ENCODE data around the gene TLNRD1. TPM values are rescaled to one million over a fixed set of nuclear protein-coding genes. Genes with fewer than 3 reads are reported as not detected.

The TLNRD1 gene
- polyA plus RNA-seq, 1 donor (not counting 4 experiments of a cell fraction or from before 2014, with no cell fraction given), result 3.1 TPM

DNA sequence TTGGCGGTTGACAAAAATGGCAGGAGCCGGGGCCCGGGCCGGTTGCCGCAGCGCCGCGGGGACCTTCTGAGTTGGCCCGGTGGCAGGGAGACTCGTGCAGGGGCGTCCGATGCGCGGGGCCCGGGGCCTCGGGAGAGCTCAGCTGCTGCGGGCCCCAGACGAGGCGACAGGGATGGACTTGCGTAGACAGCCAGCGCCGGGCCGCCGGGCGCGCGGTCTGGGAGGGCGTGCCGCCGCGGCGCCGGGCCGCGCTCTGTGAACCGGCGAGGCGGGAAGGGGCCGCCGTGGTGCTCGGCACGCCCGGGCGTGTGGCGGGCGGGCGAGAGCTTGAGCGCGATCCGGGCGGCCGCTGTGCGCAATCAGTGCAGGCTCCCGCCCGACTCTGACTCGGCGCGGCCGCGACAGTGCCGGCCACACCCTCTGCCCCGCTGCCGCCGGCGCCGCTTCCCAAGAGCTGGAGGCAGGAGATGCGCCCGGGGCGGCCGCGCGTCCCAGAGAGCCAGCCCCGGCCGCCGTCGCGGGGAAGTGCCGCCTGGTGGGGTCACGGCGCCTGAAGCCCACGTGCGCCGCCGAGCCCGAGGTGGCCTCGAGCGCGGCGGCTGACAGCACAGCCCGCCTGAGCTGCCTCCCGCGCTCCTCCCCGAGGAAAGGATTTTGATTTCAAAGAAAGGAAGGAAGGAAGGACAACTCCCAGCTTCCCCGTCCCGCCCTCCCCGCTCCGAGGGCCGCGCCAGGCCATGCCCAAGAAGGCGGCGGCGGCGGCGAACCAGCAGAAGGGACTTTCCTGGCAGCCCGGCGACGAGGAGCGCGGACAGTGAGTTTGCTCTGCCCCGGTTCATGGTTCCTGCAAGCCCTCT is 657 bp downstream of the TLNRD1 start:
- Histone ChIP-seq H3K9ac (ENCODE audit: control insufficient read depth, extremely low read depth, insufficient read depth, low read length) (peak overlapping the region; percentile 95), H4K20me1 (ENCODE audit: control insufficient read depth, extremely low read depth, insufficient read depth, low read length) (no peaks in the 10 kb centered on the region), H3K4me3 (ENCODE audit: control insufficient read depth in 2 of 3, extremely low read depth in 1 of 3, insufficient read depth in 2 of 3, low read depth in 1 of 3, low read length in 3 of 3) (peak overlapping the region; percentile 90 to 95 (median 92)), H3K4me2 (ENCODE audit: control insufficient read depth, extremely low read depth, insufficient read depth, low read depth, low read length) (peak overlapping the region; percentile 92), H2AFZ (ENCODE audit: control insufficient read depth, low read length) (peak overlapping the region; percentile 31), H3K9me3 (ENCODE audit: control insufficient read depth, low read depth, low read length) (no peaks in the 10 kb centered on the region), H3K4me1 (ENCODE audit: control insufficient read depth, extremely low read depth, insufficient read depth, low read length) (peaks cover 20% of the 10 kb centered on the region), H3K36me3 (ENCODE audit: control insufficient read depth in 2 of 2, extremely low read depth in 1 of 2, insufficient read depth in 2 of 2, low read length in 2 of 2) (peaks cover 0 to 11% of the 10 kb centered on the region in 2 experiments), H3K27me3 (ENCODE audit: control insufficient read depth, extremely low read depth, insufficient read depth, low read length) (no peaks in the 10 kb centered on the region), H3K79me2 (ENCODE audit: control insufficient read depth, insufficient read depth, low read length) (peaks cover 42% of the 10 kb centered on the region), H3K27ac (ENCODE audit: control insufficient read depth, insufficient read depth, low read length) (peak overlapping the region; percentile 89), H3K9me1 (ENCODE audit: control insufficient read depth, extremely low read depth, insufficient read depth, low read length) (no peaks in the 10 kb centered on the region)
- TF ChIP-seq, protein P1, sequence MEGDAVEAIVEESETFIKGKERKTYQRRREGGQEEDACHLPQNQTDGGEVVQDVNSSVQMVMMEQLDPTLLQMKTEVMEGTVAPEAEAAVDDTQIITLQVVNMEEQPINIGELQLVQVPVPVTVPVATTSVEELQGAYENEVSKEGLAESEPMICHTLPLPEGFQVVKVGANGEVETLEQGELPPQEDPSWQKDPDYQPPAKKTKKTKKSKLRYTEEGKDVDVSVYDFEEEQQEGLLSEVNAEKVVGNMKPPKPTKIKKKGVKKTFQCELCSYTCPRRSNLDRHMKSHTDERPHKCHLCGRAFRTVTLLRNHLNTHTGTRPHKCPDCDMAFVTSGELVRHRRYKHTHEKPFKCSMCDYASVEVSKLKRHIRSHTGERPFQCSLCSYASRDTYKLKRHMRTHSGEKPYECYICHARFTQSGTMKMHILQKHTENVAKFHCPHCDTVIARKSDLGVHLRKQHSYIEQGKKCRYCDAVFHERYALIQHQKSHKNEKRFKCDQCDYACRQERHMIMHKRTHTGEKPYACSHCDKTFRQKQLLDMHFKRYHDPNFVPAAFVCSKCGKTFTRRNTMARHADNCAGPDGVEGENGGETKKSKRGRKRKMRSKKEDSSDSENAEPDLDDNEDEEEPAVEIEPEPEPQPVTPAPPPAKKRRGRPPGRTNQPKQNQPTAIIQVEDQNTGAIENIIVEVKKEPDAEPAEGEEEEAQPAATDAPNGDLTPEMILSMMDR (optimal IDR thresholded peaks at IDR 0.05 in 1 of 3, IDR thresholded peaks at IDR 0.05 in 1 of 3, conservative IDR thresholded peaks at IDR 0.05 in 1 of 3; ENCODE audit: extremely low read depth in 1 of 3, insufficient read depth in 2 of 3, low read length in 3 of 3), result no peak
- TF ChIP-seq EZH2 (IDR thresholded peaks at IDR 0.05; ENCODE audit: low read length), result no peak
- no peak for DNase-seq (ENCODE audit: low read depth, low spot score)
- dilution Hi-C loops (cut with MboI; ENCODE audit: extremely low pct_ligation_motif_present, low sequenced_read_pairs), result no loop called here
- FAIRE-seq, result no peak

DNA sequence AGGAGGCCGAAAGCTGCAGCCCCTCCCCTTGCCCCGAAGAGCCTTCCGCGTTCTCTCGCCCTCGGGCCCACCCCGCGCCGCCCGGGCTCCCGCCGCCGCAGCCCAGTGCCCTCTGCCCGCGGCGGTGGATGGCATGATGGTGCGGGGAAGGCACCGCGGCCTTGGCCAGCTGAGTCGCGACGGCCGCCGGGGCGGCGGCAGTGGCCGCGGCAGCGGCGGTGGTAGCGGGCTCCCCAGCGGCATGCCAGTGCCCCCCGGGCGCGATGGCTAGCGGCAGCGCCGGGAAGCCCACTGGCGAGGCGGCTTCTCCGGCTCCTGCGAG is 1.2 kb downstream of the TLNRD1 start:
- Histone ChIP-seq H3K4me2 (ENCODE audit: control insufficient read depth, extremely low read depth, insufficient read depth, low read depth, low read length) (peak overlapping the region; percentile 92), H3K9me1 (ENCODE audit: control insufficient read depth, extremely low read depth, insufficient read depth, low read length) (no peaks in the 10 kb centered on the region), H3K36me3 (ENCODE audit: control insufficient read depth in 2 of 2, extremely low read depth in 1 of 2, insufficient read depth in 2 of 2, low read length in 2 of 2) (peaks cover 0 to 11% of the 10 kb centered on the region in 2 experiments), H2AFZ (ENCODE audit: control insufficient read depth, low read length) (no peak overlapping the region), H3K4me1 (ENCODE audit: control insufficient read depth, extremely low read depth, insufficient read depth, low read length) (peaks cover 20% of the 10 kb centered on the region), H3K9ac (ENCODE audit: control insufficient read depth, extremely low read depth, insufficient read depth, low read length) (peak overlapping the region; percentile 95), H4K20me1 (ENCODE audit: control insufficient read depth, extremely low read depth, insufficient read depth, low read length) (no peaks in the 10 kb centered on the region), H3K79me2 (ENCODE audit: control insufficient read depth, insufficient read depth, low read length) (peaks cover 42% of the 10 kb centered on the region), H3K27ac (ENCODE audit: control insufficient read depth, insufficient read depth, low read length) (peak overlapping the region; percentile 89), H3K27me3 (ENCODE audit: control insufficient read depth, extremely low read depth, insufficient read depth, low read length) (no peaks in the 10 kb centered on the region), H3K4me3 (ENCODE audit: control insufficient read depth in 2 of 3, extremely low read depth in 1 of 3, insufficient read depth in 2 of 3, low read depth in 1 of 3, low read length in 3 of 3) (peak overlapping the region; percentile 90 to 95 (median 92)), H3K9me3 (ENCODE audit: control insufficient read depth, low read depth, low read length) (no peaks in the 10 kb centered on the region)
- dilution Hi-C loops (cut with MboI; ENCODE audit: extremely low pct_ligation_motif_present, low sequenced_read_pairs), result no loop called here
- FAIRE-seq, result no peak
- no peak for DNase-seq (ENCODE audit: low read depth, low spot score)
- TF ChIP-seq EZH2 (IDR thresholded peaks at IDR 0.05; ENCODE audit: low read length), result no peak
- TF ChIP-seq, protein P1 (optimal IDR thresholded peaks at IDR 0.05 in 1 of 3, IDR thresholded peaks at IDR 0.05 in 1 of 3, conservative IDR thresholded peaks at IDR 0.05 in 1 of 3; ENCODE audit: extremely low read depth in 1 of 3, insufficient read depth in 2 of 3, low read length in 3 of 3), result no peak

All from keratinocyte (primary cell).